HepG2 (cell line): ENCODE results near the gene RANBP3. TPM values are rescaled to one million over a fixed set of nuclear protein-coding genes. Genes with fewer than 3 reads are reported as not detected.

Experiments used
- ATAC-seq: fragments of 200-7000 bp; cut with Tn5 transposase; 3 replicates; pipeline ENCODE4 v1.9.1; 2020; ENCODE audit warnings: mild to moderate bottlenecking, moderate library complexity
- BruUV-seq: library from RNA; stranded (reverse); fragments of 400-500 nt; replicated peaks from 2 replicates; lab custom pipeline; 2021; lab: Mats Ljungman, UMichigan
- CTCF ChIA-PET: fragments of 300-600 bp; formaldehyde crosslinking; extraction: SDS; loops from one replicate; lab custom pipeline; 2021; ENCODE audit warnings: low total read pairs, inconsistent platforms, low intra/inter-chr PET ratio; lab: Yijun Ruan, JAX
- POLR2A ChIA-PET: fragments of 350-600 bp; sonication (Branson Sonifier 250); formaldehyde crosslinking; loops from one replicate; lab custom pipeline; 2020; ENCODE audit warnings: antibody characterized with exemption, inconsistent platforms; lab: Yijun Ruan, JAX
- DNase-seq: peaks from one replicate; pipeline ENCODE4 v3.0.0-alpha.2; 2015; ENCODE audit warnings: low spot score
- FAIRE-seq: peaks from 3 replicates; lab custom pipeline; 2011; peaks lifted over from hg19 to GRCh38; lab: Jason Lieb, UNC
- H2AFZ ChIP-seq: one replicate; pipeline ENCODE4 v1.6.1; 2011; ENCODE audit warnings: low read length, inconsistent platforms
- H3K27ac ChIP-seq: fragments of 300-600 bp; 3 replicates; pipeline ENCODE4 v1.8.0; 2011; ENCODE audit warnings: mixed run types, mild to moderate bottlenecking, mixed read lengths, low read length, inconsistent platforms; ENCODE audit not compliant: insufficient read depth; ENCODE audit errors: extremely low read length
- H3K27me3 ChIP-seq, 2 experiments: fragments of 200-600 bp in 1 of 2; 2 replicates in 1 of 2; 3 replicates in 1 of 2; pipeline versions ENCODE4 v1.6.0 to v1.8.0; 2011; ENCODE audit warnings: low read length in 2 of 2, mild to moderate bottlenecking in 2 of 2, moderate library complexity in 2 of 2, inconsistent platforms in 1 of 2; ENCODE audit not compliant: insufficient read depth in 2 of 2, control insufficient read depth in 1 of 2
- H3K36me3 ChIP-seq, 2 experiments: fragments of 200-600 bp in 1 of 2; replicated peaks in 1 of 2; 2 replicates in 1 of 2; 3 replicates in 1 of 2; pipeline versions ENCODE4 v1.5.1 to v1.8.0; 2011; ENCODE audit warnings: low read length in 2 of 2, inconsistent platforms in 1 of 2; ENCODE audit not compliant: insufficient read depth in 2 of 2, control insufficient read depth in 1 of 2
- H3K4me1 ChIP-seq: 2 replicates; pipeline ENCODE4 v1.5.1; 2012; ENCODE audit warnings: low read length, inconsistent platforms; ENCODE audit not compliant: insufficient read depth
- H3K4me2 ChIP-seq: 2 replicates; pipeline ENCODE4 v1.6.0; 2011; ENCODE audit warnings: low read depth, low read length, inconsistent platforms
- H3K4me3 ChIP-seq, 3 experiments: fragments of 200-600 bp in 1 of 3; sonication (generic), shearing (Covaris generic) in 1 of 3; replicated peaks in 1 of 3; 2 replicates each; pipeline ENCODE4 v1.5.1; 2011 to 2016; ENCODE audit warnings: low read length in 3 of 3, inconsistent platforms in 2 of 3, low read depth in 2 of 3, mild to moderate bottlenecking in 2 of 3, control low read depth in 1 of 3, mixed read lengths in 1 of 3; ENCODE audit not compliant: insufficient read depth in 1 of 3
- H3K79me2 ChIP-seq: one replicate; pipeline ENCODE4 v1.6.1; 2011; ENCODE audit warnings: low read length, inconsistent platforms; ENCODE audit not compliant: insufficient read depth
- H3K9ac ChIP-seq: 2 replicates; pipeline ENCODE4 v1.6.0; 2011; ENCODE audit warnings: mild to moderate bottlenecking, low read depth, low read length, inconsistent platforms; ENCODE audit not compliant: insufficient read depth
- H3K9me3 ChIP-seq: 2 replicates; pipeline ENCODE4 v1.5.1; 2012; ENCODE audit warnings: mild to moderate bottlenecking, low read length
- H4K20me1 ChIP-seq: 2 replicates; pipeline ENCODE4 v1.6.0; 2011; ENCODE audit warnings: inconsistent platforms, mild to moderate bottlenecking, low read length, moderate library complexity; ENCODE audit not compliant: insufficient read depth
- ATM ChIP-seq: fragments of 450-650 bp; IDR thresholded peaks from 2 replicates; pipeline ENCODE4 v1.7.1; 2017; ENCODE audit warnings: mild to moderate bottlenecking, borderline replicate concordance
- CHD2 ChIP-seq: IDR thresholded peaks from 2 replicates; pipeline ENCODE4 v1.6.1; 2011; ENCODE audit warnings: low read depth, low read length, improper control_type of control experiment
- DRAP1 ChIP-seq: IDR thresholded peaks from 2 replicates; pipeline ENCODE4 v1.6.1; 2016; ENCODE audit warnings: missing genetic modification reagents, missing compliant biosample characterization
- HNRNPL ChIP-seq: fragments of 200-400 bp; formaldehyde crosslinking; IDR thresholded peaks from 2 replicates; pipeline ENCODE4 v1.6.1; 2017; ENCODE audit warnings: mild to moderate bottlenecking, low read depth, low read length
- TRIM22 ChIP-seq: fragments of 450-650 bp; IDR thresholded peaks from 2 replicates; pipeline ENCODE4 v1.6.1; 2017
- ZNF253 ChIP-seq: sonication (generic); formaldehyde crosslinking; IDR thresholded peaks from 2 replicates; pipeline ENCODE4 v1.8.0; 2022; ENCODE audit warnings: mild to moderate bottlenecking, missing genetic modification reagents, borderline replicate concordance
- ZNF331 ChIP-seq: sonication (generic); formaldehyde crosslinking; IDR thresholded peaks from 2 replicates; pipeline ENCODE4 v1.4.0; 2020; ENCODE audit warnings: missing genetic modification reagents
- ZNF569 ChIP-seq: sonication (generic); formaldehyde crosslinking; IDR thresholded peaks from 2 replicates; pipeline ENCODE4 v1.5.0; 2020; ENCODE audit warnings: mild to moderate bottlenecking, missing genetic modification reagents, moderate library complexity, borderline replicate concordance
- ZNF713 ChIP-seq: sonication (generic); formaldehyde crosslinking; IDR thresholded peaks from 2 replicates; pipeline ENCODE4 v1.4.0; 2020; ENCODE audit warnings: mild to moderate bottlenecking, missing genetic modification reagents
- WGBS: methylation state at CpG from one replicate; pipeline ENCODE4 v1.1.6; 2017; ENCODE audit warnings: low lambda C conversion rate; 5-methylcytosine and 5-hydroxymethylcytosine counted together
- in situ Hi-C: cut with HindIII; loops from 2 replicates; pipeline ENCODE4 v1.10.0; 2017; ENCODE audit warnings: low pct_unique_long_range_greater_than_20kb; ENCODE audit not compliant: extremely low pct_ligation_motif_present
- intact Hi-C: fragments of 100-400 bp; cut with micrococcal nuclease; formaldehyde crosslinking; loops from one replicate; pipeline ENCODE4 v1.10.0; 2022; ENCODE audit not compliant: unreplicated experiment
- polyA plus RNA-seq, 8 experiments: library from polyadenylated mRNA; depleted of rRNA in 3 of 8; stranded (reverse) in 7 of 8; unstranded in 1 of 8; fragments of >200 nt; fragmentation: Illumina TruSeq in 4 of 8; extraction: Trizol in 4 of 8; gene quantifications; 2 replicates each; pipeline versions ENCODE4 v1.2.1 to v1.2.3, GENCODE V29; 2011 to 2016; ENCODE audit warnings: low read depth in 4 of 8, missing spikeins in 1 of 8, mixed read lengths in 1 of 8; ENCODE audit not compliant: insufficient read depth in 1 of 8
- total RNA-seq, 5 experiments: library from RNA; depleted of rRNA; stranded (reverse); fragments of >200 nt; fragmentation: Illumina TruSeq; extraction: Trizol; gene quantifications; 2 replicates each; pipeline ENCODE4 v1.2.3, GENCODE V29; 2016; ENCODE audit warnings: low read depth in 1 of 5
- TF ChIP-seq, protein P1 (sequence below): sonication (generic); formaldehyde crosslinking; IDR thresholded peaks from 2 replicates; pipeline ENCODE4 v1.5.1; 2020; ENCODE audit warnings: mild to moderate bottlenecking, missing genetic modification reagents, moderate library complexity
- TF ChIP-seq, protein P2 (sequence below): sonication (generic); formaldehyde crosslinking; IDR thresholded peaks from 2 replicates; pipeline ENCODE4 v1.8.1; 2023; ENCODE audit warnings: missing genetic modification reagents, inconsistent platforms, borderline replicate concordance

RANBP3 gene
- total and polyA plus RNA-seq, 2 of the 13 experiments (the other 11 are each of a cell fraction or from before 2014, with no cell fraction given): 39.5 to 149 TPM

DNA sequence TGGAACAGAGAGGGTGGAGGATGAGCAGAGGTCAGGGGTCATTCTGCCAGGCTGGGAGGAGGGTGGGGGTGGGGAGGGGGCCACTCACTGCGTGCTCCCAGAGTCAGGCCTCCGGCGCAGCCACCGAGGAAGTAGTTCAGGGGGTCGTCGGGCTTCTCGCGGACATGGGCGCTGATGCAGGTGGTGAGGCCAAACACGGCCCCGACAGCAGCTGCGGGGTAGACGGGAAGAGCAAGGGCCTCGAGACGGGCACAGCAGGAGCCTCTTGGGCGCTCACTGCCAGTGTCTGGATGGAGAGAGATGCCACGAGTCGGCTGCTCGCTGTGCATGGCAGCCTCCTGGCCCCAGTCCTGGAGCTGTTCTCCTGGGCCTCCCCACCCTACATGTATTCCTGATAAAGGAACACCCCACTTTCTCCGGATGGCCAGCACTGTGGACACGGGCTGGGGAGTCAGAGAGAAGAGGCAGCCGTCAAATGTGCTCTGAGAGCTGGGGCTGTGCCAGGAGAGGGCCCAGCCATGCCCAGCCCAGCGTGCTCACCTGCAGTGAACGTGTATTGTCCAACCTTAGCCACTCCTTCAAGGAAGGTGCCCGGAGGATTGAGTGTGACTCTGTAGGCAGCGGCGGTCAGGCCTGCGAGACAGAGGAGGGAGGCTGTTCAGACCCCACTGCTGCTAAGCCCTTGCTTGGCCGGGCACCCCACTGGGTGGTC, 81.4 kb downstream of the RANBP3 start:
- in situ Hi-C loops: no loop called here
- Histone ChIP-seq H3K4me1 (peaks cover 34% of the 10 kb centered on the region), H3K27ac (no peak overlapping the region), H3K27me3 (no peaks in the 10 kb centered on the region), H3K4me3 (no peak overlapping the region), H2AFZ (no peak overlapping the region), H3K79me2 (peaks cover 25% of the 10 kb centered on the region), H3K9ac (no peak overlapping the region), H3K9me3 (no peaks in the 10 kb centered on the region), H4K20me1 (peaks cover 12% of the 10 kb centered on the region; the same call in 1 of the 2 replicates), H3K36me3 (peaks cover 7 to 43% of the 10 kb centered on the region in 2 experiments; a peak in 4 of 5 replicates), H3K4me2 (no peak overlapping the region)
- CTCF ChIA-PET: no interaction called here
- ATAC-seq (no peak), DNase-seq (no peak), FAIRE-seq (no peak)
- intact Hi-C loops: no loop called here
- TF ChIP-seq, protein P1, sequence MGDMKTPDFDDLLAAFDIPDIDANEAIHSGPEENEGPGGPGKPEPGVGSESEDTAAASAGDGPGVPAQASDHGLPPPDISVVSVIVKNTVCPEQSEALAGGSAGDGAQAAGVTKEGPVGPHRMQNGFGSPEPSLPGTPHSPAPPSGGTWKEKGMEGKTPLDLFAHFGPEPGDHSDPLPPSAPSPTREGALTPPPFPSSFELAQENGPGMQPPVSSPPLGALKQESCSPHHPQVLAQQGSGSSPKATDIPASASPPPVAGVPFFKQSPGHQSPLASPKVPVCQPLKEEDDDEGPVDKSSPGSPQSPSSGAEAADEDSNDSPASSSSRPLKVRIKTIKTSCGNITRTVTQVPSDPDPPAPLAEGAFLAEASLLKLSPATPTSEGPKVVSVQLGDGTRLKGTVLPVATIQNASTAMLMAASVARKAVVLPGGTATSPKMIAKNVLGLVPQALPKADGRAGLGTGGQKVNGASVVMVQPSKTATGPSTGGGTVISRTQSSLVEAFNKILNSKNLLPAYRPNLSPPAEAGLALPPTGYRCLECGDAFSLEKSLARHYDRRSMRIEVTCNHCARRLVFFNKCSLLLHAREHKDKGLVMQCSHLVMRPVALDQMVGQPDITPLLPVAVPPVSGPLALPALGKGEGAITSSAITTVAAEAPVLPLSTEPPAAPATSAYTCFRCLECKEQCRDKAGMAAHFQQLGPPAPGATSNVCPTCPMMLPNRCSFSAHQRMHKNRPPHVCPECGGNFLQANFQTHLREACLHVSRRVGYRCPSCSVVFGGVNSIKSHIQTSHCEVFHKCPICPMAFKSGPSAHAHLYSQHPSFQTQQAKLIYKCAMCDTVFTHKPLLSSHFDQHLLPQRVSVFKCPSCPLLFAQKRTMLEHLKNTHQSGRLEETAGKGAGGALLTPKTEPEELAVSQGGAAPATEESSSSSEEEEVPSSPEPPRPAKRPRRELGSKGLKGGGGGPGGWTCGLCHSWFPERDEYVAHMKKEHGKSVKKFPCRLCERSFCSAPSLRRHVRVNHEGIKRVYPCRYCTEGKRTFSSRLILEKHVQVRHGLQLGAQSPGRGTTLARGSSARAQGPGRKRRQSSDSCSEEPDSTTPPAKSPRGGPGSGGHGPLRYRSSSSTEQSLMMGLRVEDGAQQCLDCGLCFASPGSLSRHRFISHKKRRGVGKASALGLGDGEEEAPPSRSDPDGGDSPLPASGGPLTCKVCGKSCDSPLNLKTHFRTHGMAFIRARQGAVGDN: no peak
- TF ChIP-seq ZNF331 (CRISPR knock-in tag): no peak
- no peak for TF ChIP-seq HNRNPL
- no peak for TF ChIP-seq DRAP1 (CRISPR knock-in tag)
- no peak for TF ChIP-seq ATM
- TF ChIP-seq ZNF713 (CRISPR knock-in tag): no peak
- TF ChIP-seq ZNF253: no peak
- no peak for TF ChIP-seq TRIM22
- no peak for TF ChIP-seq ZNF569
- TF ChIP-seq, protein P2, sequence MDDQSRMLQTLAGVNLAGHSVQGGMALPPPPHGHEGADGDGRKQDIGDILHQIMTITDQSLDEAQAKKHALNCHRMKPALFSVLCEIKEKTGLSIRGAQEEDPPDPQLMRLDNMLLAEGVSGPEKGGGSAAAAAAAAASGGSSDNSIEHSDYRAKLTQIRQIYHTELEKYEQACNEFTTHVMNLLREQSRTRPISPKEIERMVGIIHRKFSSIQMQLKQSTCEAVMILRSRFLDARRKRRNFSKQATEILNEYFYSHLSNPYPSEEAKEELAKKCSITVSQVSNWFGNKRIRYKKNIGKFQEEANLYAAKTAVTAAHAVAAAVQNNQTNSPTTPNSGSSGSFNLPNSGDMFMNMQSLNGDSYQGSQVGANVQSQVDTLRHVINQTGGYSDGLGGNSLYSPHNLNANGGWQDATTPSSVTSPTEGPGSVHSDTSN (CRISPR knock-in tag): no peak
- no peak for TF ChIP-seq CHD2
- WGBS: 97% methylated on average over 23 of the region's 29 CpGs
- POLR2A ChIA-PET: interaction anchor here (2.7 kb wide), 1 partner anchor 69 kb away, joined by 14 read pairs; no protein-coding TSS in a partner anchor
- BruUV-seq: no TSS peak
